ENCODE results near the gene TRIM54. TPM values are rescaled to one million over a fixed set of nuclear protein-coding genes. Genes with fewer than 3 reads are reported as not detected.

TRIM54 gene
- total RNA-seq, 1 donor from 2014 or later = not detected

DNA sequence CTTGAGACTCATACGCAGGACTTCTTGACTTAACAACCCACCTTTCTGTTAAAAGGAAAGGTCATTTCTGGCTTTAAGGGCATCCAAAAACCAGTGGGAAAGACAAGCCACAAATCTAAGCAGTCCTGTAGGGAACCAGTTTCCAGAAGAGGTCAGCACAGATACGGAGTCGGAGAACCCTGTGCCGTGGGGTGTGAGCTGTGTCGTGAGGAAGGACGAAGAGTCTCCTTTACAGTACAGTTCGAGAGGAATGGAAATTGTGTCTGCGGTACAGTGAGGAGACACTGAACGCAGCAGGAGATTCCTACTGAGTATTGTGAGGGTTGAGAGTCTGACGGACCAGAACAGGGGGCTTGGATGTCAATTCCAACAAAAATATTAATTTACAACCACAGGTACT lies 37.1 kb upstream of the TRIM54 start:
- intact Hi-C loops (cut with DNase I) = no loop called here
- Histone ChIP-seq H3K9me3 (no peaks in the 10 kb centered on the region), H3K27ac (no peak overlapping the region), H3K36me3 (peaks cover 45% of the 10 kb centered on the region), H3K4me3 (no peak overlapping the region), H3K4me1 (peaks cover 2% of the 10 kb centered on the region), H3K27me3 (peaks cover 8% of the 10 kb centered on the region)
- DNase-seq (no peak), ATAC-seq (no peak)
- TF ChIP-seq, protein P1, sequence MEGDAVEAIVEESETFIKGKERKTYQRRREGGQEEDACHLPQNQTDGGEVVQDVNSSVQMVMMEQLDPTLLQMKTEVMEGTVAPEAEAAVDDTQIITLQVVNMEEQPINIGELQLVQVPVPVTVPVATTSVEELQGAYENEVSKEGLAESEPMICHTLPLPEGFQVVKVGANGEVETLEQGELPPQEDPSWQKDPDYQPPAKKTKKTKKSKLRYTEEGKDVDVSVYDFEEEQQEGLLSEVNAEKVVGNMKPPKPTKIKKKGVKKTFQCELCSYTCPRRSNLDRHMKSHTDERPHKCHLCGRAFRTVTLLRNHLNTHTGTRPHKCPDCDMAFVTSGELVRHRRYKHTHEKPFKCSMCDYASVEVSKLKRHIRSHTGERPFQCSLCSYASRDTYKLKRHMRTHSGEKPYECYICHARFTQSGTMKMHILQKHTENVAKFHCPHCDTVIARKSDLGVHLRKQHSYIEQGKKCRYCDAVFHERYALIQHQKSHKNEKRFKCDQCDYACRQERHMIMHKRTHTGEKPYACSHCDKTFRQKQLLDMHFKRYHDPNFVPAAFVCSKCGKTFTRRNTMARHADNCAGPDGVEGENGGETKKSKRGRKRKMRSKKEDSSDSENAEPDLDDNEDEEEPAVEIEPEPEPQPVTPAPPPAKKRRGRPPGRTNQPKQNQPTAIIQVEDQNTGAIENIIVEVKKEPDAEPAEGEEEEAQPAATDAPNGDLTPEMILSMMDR (IDR thresholded peaks at IDR 0.05) = no peak

DNA sequence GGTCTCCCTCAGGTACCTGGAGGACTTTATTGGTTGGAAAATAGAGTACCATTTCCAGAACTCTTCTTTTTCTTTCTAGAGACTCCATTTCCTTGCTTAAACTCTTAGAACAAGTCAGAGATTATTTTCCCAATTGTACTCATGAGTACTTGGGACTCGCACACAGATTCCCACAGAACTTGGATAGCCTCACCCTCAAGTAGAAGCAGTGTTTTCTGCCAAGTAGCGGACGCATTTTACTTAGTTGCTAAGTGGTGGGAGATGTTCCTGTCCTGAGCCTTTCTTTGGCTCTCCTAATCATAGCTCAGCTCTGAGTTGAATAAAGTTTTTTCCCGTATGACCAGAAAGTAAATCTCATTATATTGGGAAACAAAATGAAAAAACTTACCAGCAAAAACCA lies 36.6 kb upstream of the TRIM54 start:
- no peak for ATAC-seq
- Histone ChIP-seq H3K27ac (no peak overlapping the region), H3K9me3 (no peaks in the 10 kb centered on the region), H3K36me3 (peaks cover 40% of the 10 kb centered on the region), H3K4me1 (peaks cover 5% of the 10 kb centered on the region), H3K4me3 (no peak overlapping the region), H3K27me3 (peaks cover 13% of the 10 kb centered on the region)
- intact Hi-C loops (cut with DNase I) = no loop called here
- DNase-seq = no peak
- TF ChIP-seq, protein P1 (IDR thresholded peaks at IDR 0.05) = no peak

DNA sequence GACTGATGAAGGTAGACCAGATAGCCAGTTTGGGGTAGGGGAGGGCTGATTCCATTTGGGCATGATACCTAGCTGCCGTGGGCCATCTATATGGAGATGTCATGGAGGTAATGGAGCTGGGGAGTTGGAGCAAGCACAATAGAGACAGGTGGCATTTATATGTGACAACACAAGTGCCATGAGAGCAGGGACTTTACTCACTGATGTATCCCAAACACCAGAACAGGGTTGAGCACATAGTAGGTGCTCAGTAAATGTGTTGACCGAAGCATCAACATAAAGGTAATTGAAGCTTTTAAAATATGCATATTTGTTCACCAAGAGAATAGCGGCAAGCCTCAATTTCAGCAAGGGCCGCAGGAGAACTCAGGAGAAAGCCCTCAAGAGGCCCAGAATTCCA lies 34.3 kb upstream of the TRIM54 start:
- DNase-seq (no peak), ATAC-seq (no peak)
- Histone ChIP-seq H3K36me3 (peaks cover 17% of the 10 kb centered on the region), H3K4me1 (peaks cover 5% of the 10 kb centered on the region), H3K27me3 (peaks cover 29% of the 10 kb centered on the region), H3K27ac (no peak overlapping the region), H3K4me3 (no peak overlapping the region), H3K9me3 (no peaks in the 10 kb centered on the region)
- TF ChIP-seq, protein P1 (IDR thresholded peaks at IDR 0.05) = no peak
- intact Hi-C loops (cut with DNase I) = no loop called here

DNA sequence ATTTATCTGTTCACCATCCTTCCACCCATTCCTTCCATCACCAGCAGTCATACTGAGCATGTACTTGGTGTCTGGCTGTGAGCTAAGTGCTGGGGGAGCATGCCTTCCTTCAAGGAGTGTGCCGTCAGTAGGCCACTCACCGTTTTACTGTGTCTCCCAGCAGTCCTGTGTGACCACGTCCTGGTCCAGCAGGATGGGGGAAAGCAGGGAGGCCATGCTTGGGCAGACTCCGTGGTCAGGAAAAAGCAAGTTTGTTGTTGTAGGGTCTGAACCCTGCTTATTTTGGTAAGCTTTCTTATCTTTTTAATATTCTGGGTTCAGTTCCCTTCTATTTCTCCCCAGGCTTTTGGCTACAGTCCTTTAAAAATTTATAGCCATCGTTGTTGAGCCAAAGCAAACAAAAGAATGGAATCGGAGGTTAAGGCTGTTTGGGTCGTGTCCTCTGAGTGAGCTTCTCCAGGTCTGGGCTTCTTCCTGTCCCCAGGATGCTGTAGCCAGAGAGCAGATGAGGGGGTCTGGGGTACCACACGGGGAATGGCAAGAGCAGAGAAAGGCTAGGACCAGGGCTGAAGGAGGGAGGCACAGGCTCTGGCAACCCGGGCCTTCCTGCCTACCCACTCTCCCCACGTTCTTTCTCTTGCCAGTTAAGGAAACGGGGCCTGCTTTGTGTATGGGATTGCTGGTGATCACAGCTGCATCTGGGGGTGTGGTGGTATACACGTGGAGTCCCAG lies 32.9 kb upstream of the TRIM54 start:
- Histone ChIP-seq H3K9me3 (no peaks in the 10 kb centered on the region), H3K4me1 (peaks cover 5% of the 10 kb centered on the region), H3K27me3 (peaks cover 32% of the 10 kb centered on the region), H3K4me3 (no peak overlapping the region), H3K27ac (no peak overlapping the region), H3K36me3 (peaks cover 3% of the 10 kb centered on the region)
- ATAC-seq (no peak), DNase-seq (no peak)
- TF ChIP-seq, protein P1 (IDR thresholded peaks at IDR 0.05) = no peak
- intact Hi-C loops (cut with DNase I) = no loop called here

DNA sequence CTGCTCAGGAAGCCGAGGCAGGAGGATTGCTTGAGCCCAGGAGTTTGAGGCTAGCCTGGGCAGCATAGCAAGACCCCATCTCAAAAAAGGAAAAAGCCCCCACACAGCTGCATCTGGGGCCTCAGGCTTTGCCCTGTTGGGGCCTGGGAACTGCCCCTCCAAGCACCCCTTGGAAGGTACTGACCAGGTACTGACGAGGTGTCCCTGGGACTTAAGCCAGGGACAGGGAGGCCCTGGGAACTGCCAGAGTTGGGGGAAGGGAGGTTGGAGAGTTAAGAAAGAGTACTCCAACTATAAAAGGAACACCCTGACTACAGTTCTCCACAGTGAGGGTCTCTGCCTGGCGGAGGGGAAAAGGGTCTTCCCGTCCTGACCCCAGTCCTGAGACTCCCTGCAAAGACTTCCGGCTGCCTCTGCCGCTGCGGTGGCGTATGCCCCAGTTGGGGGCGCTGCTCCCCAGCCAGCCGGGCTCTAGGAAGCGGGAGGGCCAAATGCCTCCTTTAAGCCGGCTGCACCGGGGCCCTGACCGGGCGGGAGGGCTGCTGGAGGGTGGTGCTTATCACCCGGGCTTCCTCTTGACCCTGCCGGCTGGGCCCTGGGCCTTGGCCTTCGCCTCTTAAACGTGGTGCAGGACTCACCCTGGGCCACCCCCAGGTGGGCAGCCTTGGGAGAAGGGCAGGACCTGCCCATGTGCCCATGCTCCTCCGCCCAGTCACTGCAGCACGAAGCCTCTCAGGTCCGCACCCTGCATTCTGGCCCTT lies 32.2 kb upstream of the TRIM54 start:
- ATAC-seq (peak; percentile 91), DNase-seq (peak; percentile 85)
- no peak overlapping the region for H3K4me3 ChIP-seq
- peaks cover 5% of the 10 kb centered on the region for H3K4me1 ChIP-seq
- H3K36me3 ChIP-seq = no peaks in the 10 kb centered on the region
- H3K27ac ChIP-seq = no peak overlapping the region
- peaks cover 32% of the 10 kb centered on the region for H3K27me3 ChIP-seq
- TF ChIP-seq, protein P1 (IDR thresholded peaks at IDR 0.05) = peak; percentile 59
- intact Hi-C loops (cut with DNase I) = no loop called here
- no peaks in the 10 kb centered on the region for H3K9me3 ChIP-seq

Data from upper lobe of right lung (tissue), 1 donor.